Suprapubic skin (tissue), 4 donors: ENCODE results near the gene ATXN10. TPM values are rescaled to one million over a fixed set of nuclear protein-coding genes. Genes with fewer than 3 reads are reported as not detected.

Experiments
- DNase-seq, 2 donors: peaks; one replicate each; pipeline ENCODE4 v3.0.0-alpha.2; 2019; ENCODE audit warnings: low spot score in 2 of 2
- H3K27ac ChIP-seq: fragments of 200-600 bp; sonication (generic); one replicate; pipeline ENCODE4 v1.5.1; 2019
- H3K27me3 ChIP-seq: fragments of 200-600 bp; sonication (generic); one replicate; pipeline ENCODE4 v1.5.1; 2019
- H3K36me3 ChIP-seq: fragments of 200-600 bp; sonication (generic); one replicate; pipeline ENCODE4 v1.5.1; 2019
- H3K4me1 ChIP-seq: fragments of 200-600 bp; sonication (generic); one replicate; pipeline ENCODE4 v1.5.1; 2019
- H3K4me3 ChIP-seq: fragments of 200-600 bp; sonication (generic); one replicate; pipeline ENCODE4 v1.5.1; 2019; ENCODE audit warnings: mild to moderate bottlenecking
- H3K9me3 ChIP-seq: fragments of 200-600 bp; sonication (generic); one replicate; pipeline ENCODE4 v1.5.1; 2019
- EP300 ChIP-seq: sonication (generic); formaldehyde crosslinking; IDR thresholded peaks from one replicate; pipeline ENCODE4 v1.6.1; 2017; ENCODE audit warnings: antibody characterized with exemption
- POLR2A ChIP-seq, 2 donors: fragments of 450-650 bp; IDR thresholded peaks; one replicate each; pipeline ENCODE4 v1.6.1; 2017; ENCODE audit warnings: antibody characterized with exemption in 2 of 2, mild to moderate bottlenecking in 2 of 2, moderate library complexity in 2 of 2
- POLR2AphosphoS5 ChIP-seq, 3 donors: sonication (generic); formaldehyde crosslinking; IDR thresholded peaks; one replicate each; pipeline ENCODE4 v1.6.1; 2017; ENCODE audit warnings: antibody characterized with exemption in 3 of 3
- WGBS: methylation state at CpG from one replicate; pipeline ENCODE4 v1.1.5; 2018; 5-methylcytosine and 5-hydroxymethylcytosine counted together
- total RNA-seq, 4 donors: library from RNA; depleted of rRNA; stranded (reverse); fragments of >200 nt; gene quantifications; one replicate each; pipeline ENCODE4 v1.1.0, GENCODE V29; 2016
- TF ChIP-seq, protein P1 (sequence below), 2 donors: fragments of 200-600 bp in 1 of 2; fragments of 450-650 bp in 1 of 2; sonication (generic) in 1 of 2; IDR thresholded peaks; one replicate each; pipeline ENCODE4 v1.5.1; 2016 to 2019; ENCODE audit warnings: antibody characterized with exemption in 2 of 2, mild to moderate bottlenecking in 1 of 2, moderate library complexity in 1 of 2

The ATXN10 gene
- total RNA-seq, 4 donors from 2014 or later = 63.2 to 79.0 (median 68.8) TPM

DNA sequence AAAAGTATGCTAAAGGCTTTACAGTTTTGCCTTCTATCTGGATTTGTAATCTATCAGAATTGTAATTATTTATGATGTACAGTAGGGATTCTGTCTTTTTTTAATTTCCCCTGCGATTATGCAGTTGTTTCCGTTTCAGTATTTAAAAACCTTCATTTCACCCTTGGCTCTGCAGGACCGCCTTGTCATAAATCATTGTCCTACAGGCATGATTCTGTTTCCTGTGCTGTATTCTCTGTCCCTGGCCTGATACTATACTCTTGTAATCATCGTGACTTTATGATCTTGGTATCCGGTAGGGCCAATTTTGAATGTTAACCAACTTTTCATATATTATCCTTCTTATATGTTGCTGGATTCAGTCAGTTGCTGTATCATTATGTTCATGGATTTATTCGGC is 151.7 kb downstream of the ATXN10 start:
- TF ChIP-seq EP300 (no peak), POLR2A (IDR thresholded peaks at IDR 0.05) (no peak), POLR2AphosphoS5 (IDR thresholded peaks at IDR 0.05) (no peak)
- TF ChIP-seq, protein P1, sequence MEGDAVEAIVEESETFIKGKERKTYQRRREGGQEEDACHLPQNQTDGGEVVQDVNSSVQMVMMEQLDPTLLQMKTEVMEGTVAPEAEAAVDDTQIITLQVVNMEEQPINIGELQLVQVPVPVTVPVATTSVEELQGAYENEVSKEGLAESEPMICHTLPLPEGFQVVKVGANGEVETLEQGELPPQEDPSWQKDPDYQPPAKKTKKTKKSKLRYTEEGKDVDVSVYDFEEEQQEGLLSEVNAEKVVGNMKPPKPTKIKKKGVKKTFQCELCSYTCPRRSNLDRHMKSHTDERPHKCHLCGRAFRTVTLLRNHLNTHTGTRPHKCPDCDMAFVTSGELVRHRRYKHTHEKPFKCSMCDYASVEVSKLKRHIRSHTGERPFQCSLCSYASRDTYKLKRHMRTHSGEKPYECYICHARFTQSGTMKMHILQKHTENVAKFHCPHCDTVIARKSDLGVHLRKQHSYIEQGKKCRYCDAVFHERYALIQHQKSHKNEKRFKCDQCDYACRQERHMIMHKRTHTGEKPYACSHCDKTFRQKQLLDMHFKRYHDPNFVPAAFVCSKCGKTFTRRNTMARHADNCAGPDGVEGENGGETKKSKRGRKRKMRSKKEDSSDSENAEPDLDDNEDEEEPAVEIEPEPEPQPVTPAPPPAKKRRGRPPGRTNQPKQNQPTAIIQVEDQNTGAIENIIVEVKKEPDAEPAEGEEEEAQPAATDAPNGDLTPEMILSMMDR (IDR thresholded peaks at IDR 0.05) = no peak
- no peak overlapping the region for H3K27ac ChIP-seq
- H3K4me3 ChIP-seq = no peak overlapping the region
- H3K4me1 ChIP-seq = no peaks in the 10 kb centered on the region
- WGBS = 83% methylated on average over 6 of the region's 6 CpGs
- H3K36me3 ChIP-seq = peaks cover 5% of the 10 kb centered on the region
- no peaks in the 10 kb centered on the region for H3K9me3 ChIP-seq
- H3K27me3 ChIP-seq = no peaks in the 10 kb centered on the region
- DNase-seq = no peak

- WGBS = 80% methylated on average over 2 of the region's 2 CpGs
- no peaks in the 10 kb centered on the region for H3K27me3 ChIP-seq
These were observed 154.9 kb downstream of the ATXN10 start for GRCh38 chr22:45826520-45826919.

GRCh38 chr22:45828841-45829240 is 157.2 kb downstream of the ATXN10 start:
- 97% methylated on average over 1 of the region's 1 CpG for WGBS
- Histone ChIP-seq H3K4me3 (no peak overlapping the region), H3K27me3 (no peaks in the 10 kb centered on the region), H3K27ac (no peak overlapping the region), H3K4me1 (peaks cover 17% of the 10 kb centered on the region), H3K36me3 (no peaks in the 10 kb centered on the region), H3K9me3 (no peaks in the 10 kb centered on the region)
- DNase-seq = no peak
- TF ChIP-seq EP300 (no peak), POLR2AphosphoS5 (IDR thresholded peaks at IDR 0.05) (no peak), POLR2A (IDR thresholded peaks at IDR 0.05) (no peak)
- TF ChIP-seq, protein P1 (IDR thresholded peaks at IDR 0.05) = no peak

More at GRCh38 chr22:45826520-45826919, 154.9 kb downstream of the ATXN10 start:
- no peaks in the 10 kb centered on the region for H3K4me1 ChIP-seq
- H3K9me3 ChIP-seq = no peaks in the 10 kb centered on the region
- DNase-seq = no peak
- TF ChIP-seq, protein P1 (IDR thresholded peaks at IDR 0.05) = no peak
- no peak for TF ChIP-seq EP300
- no peak for TF ChIP-seq POLR2A (IDR thresholded peaks at IDR 0.05)
- no peak for TF ChIP-seq POLR2AphosphoS5 (IDR thresholded peaks at IDR 0.05)
- H3K27ac ChIP-seq = no peak overlapping the region
- no peaks in the 10 kb centered on the region for H3K36me3 ChIP-seq
- H3K4me3 ChIP-seq = no peak overlapping the region

DNA sequence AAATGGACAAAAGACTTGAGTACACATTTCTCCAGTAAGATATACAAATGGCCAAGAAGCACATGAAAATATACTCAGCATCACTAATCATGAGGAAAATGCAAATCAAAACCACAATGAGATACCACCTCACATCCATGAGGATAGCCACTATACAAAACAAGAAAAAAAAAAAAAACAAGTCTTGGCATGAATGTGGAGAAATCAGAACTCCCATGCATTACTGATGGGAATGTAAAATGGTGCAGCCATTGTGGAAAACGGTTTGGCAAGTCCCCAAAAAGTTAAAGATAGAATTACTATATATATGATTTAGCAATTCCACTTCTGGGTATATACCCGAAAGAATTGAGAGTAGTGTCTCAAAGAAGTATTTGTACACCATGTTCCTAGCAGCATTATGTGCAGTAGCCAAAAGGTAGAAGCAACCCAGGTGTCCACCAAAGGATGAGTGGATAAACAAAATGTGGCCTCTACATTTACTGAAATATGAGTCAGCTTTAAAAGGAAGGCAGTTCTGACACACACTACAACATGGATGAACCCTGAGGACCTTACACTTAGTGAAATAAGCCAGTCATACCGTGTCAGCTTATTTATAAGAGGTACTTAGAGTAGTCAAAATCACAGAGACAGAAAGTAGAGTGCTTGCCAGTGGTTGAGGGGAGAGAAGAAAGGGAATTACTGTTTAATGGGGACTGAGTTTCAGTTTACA is 159.1 kb downstream of the ATXN10 start:
- WGBS = 72% methylated on average over 3 of the region's 3 CpGs
- H3K27ac ChIP-seq = no peak overlapping the region
- H3K9me3 ChIP-seq = no peaks in the 10 kb centered on the region
- TF ChIP-seq POLR2AphosphoS5 (IDR thresholded peaks at IDR 0.05) = no peak
- TF ChIP-seq POLR2A (IDR thresholded peaks at IDR 0.05) = no peak
- no peak for TF ChIP-seq EP300
- TF ChIP-seq, protein P1 (IDR thresholded peaks at IDR 0.05) = no peak
- peaks cover 21% of the 10 kb centered on the region for H3K4me1 ChIP-seq
- H3K27me3 ChIP-seq = no peaks in the 10 kb centered on the region
- DNase-seq = no peak
- peaks cover 5% of the 10 kb centered on the region for H3K36me3 ChIP-seq
- H3K4me3 ChIP-seq = no peak overlapping the region

DNA sequence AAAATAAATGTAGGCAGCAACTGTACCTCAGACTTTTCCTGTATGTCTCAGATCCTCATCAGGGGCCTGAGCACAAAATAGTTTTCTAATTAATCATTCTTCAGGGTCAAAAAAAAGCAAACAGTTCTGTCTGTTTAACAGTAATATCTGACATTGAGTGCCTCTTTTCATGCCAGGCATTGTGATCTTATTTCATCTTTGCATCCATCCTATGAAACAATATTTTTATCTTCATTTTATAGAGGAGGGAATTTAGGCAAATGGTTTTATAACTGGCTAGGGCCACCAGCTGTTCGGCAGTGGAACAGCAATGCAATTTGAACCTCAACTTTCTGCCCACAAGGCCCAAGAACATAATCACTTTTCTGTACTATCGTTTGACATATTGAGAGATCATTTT is 159.8 kb downstream of the ATXN10 start:
- Histone ChIP-seq H3K27me3 (no peaks in the 10 kb centered on the region), H3K9me3 (no peaks in the 10 kb centered on the region), H3K27ac (no peak overlapping the region), H3K36me3 (peaks cover 5% of the 10 kb centered on the region), H3K4me3 (no peak overlapping the region), H3K4me1 (peaks cover 21% of the 10 kb centered on the region)
- WGBS = 77% methylated on average over 2 of the region's 2 CpGs
- TF ChIP-seq, protein P1 (IDR thresholded peaks at IDR 0.05) = peak in 1 of 2 donors; percentile 6
- TF ChIP-seq POLR2AphosphoS5 (IDR thresholded peaks at IDR 0.05) = no peak
- DNase-seq = no peak
